HEK293T (cell line): ENCODE results near the gene C1QTNF3.
"Not testable (repeated sequence)": the region's sequence is repeated elsewhere in the genome, so short reads cannot be mapped to it uniquely, and the experiment has no call there.

ENCODE experiments used
- CTCF ChIA-PET: fragments of 350-600 bp; formaldehyde crosslinking; extraction: SDS; loops from one replicate; lab custom pipeline; 2021; ENCODE audit warnings: antibody characterized with exemption, inconsistent platforms; lab: Yijun Ruan, JAX
- POLR2A ChIA-PET: fragments of 350-600 bp; formaldehyde crosslinking; extraction: SDS; loops from one replicate; lab custom pipeline; 2020; ENCODE audit warnings: antibody characterized with exemption, inconsistent platforms; lab: Yijun Ruan, JAX
- DNase-seq: peaks from one replicate; pipeline ENCODE4 v3.0.0; 2012; ENCODE audit warnings: mixed read lengths; ENCODE audit errors: extremely low spot score
- ARNT ChIP-seq: fragments of 450-650 bp; IDR thresholded peaks from 2 replicates; pipeline ENCODE4 v1.6.1; 2017; ENCODE audit warnings: mild to moderate bottlenecking
- BHLHE40 ChIP-seq: fragments of 450-650 bp; IDR thresholded peaks from 2 replicates; pipeline ENCODE4 v1.6.1; 2016; ENCODE audit warnings: mild to moderate bottlenecking, moderate library complexity, borderline replicate concordance
- CTBP1 ChIP-seq: fragments of 450-650 bp; IDR thresholded peaks from 2 replicates; pipeline ENCODE4 v1.6.1; 2016; ENCODE audit warnings: borderline replicate concordance
- ELF4 ChIP-seq: fragments of 450-650 bp; IDR thresholded peaks from 2 replicates; pipeline ENCODE4 v1.6.1; 2017; ENCODE audit warnings: antibody characterized with exemption
- FOXA1 ChIP-seq: fragments of 450-650 bp; IDR thresholded peaks from 2 replicates; pipeline ENCODE4 v1.6.1; 2016; ENCODE audit warnings: mild to moderate bottlenecking
- FOXK2 ChIP-seq: fragments of 450-650 bp; IDR thresholded peaks from 2 replicates; pipeline ENCODE4 v1.6.1; 2016; ENCODE audit warnings: mild to moderate bottlenecking
- FOXM1 ChIP-seq: fragments of 450-650 bp; IDR thresholded peaks from 2 replicates; pipeline ENCODE4 v1.6.1; 2017; ENCODE audit warnings: mild to moderate bottlenecking, borderline replicate concordance
- HDGF ChIP-seq: fragments of 450-650 bp; IDR thresholded peaks from 2 replicates; pipeline ENCODE4 v1.6.1; 2017; ENCODE audit warnings: antibody characterized with exemption, borderline replicate concordance
- L3MBTL2 ChIP-seq: fragments of 450-650 bp; conservative IDR thresholded peaks from 2 replicates; pipeline ENCODE4 v1.6.1; 2016; ENCODE audit warnings: mild to moderate bottlenecking
- LEF1 ChIP-seq: fragments of 450-650 bp; IDR thresholded peaks from 2 replicates; pipeline ENCODE4 v1.6.1; 2017; ENCODE audit warnings: mild to moderate bottlenecking, borderline replicate concordance
- NFRKB ChIP-seq: fragments of 450-650 bp; IDR thresholded peaks from 2 replicates; pipeline ENCODE4 v1.6.1; 2016; ENCODE audit warnings: mild to moderate bottlenecking, moderate library complexity
- PKNOX1 ChIP-seq: fragments of 450-650 bp; IDR thresholded peaks from 2 replicates; pipeline ENCODE4 v1.6.1; 2016
- SP1 ChIP-seq: fragments of 450-650 bp; IDR thresholded peaks from 2 replicates; pipeline ENCODE4 v1.6.1; 2017
- SUZ12 ChIP-seq: fragments of 450-650 bp; IDR thresholded peaks from 2 replicates; pipeline ENCODE4 v1.6.1; 2016; ENCODE audit warnings: mild to moderate bottlenecking
- TARDBP ChIP-seq: fragments of 450-650 bp; IDR thresholded peaks from 2 replicates; pipeline ENCODE4 v1.6.1; 2016
- ZNF384 ChIP-seq: fragments of 450-650 bp; IDR thresholded peaks from 2 replicates; pipeline ENCODE4 v1.6.1; 2016

C1QTNF3 gene

GRCh38 chr5:34037726-34038125 is 5.3 kb downstream of the C1QTNF3 start:
- TF ChIP-seq ZNF384 (no peak), FOXA1 (no peak), LEF1 (no peak), ELF4 (no peak), SUZ12 (no peak), FOXM1 (no peak), PKNOX1 (no peak), TARDBP (no peak), BHLHE40 (no peak), L3MBTL2 (no peak), HDGF (no peak), CTBP1 (no peak), FOXK2 (no peak), SP1 (no peak), NFRKB (no peak), ARNT (no peak)

GRCh38 chr5:34035756-34036155 is 7.3 kb downstream of the C1QTNF3 start:
- TF ChIP-seq ZNF384: no peak
- TF ChIP-seq BHLHE40: no peak
- ChIA-PET POLR2A (no interaction called here), CTCF (no interaction called here)
- no peak for DNase-seq

More at GRCh38 chr5:34037726-34038125, 5.3 kb downstream of the C1QTNF3 start:
- CTCF ChIA-PET: no interaction called here
- DNase-seq: no peak
- POLR2A ChIA-PET: no interaction called here

- POLR2A ChIA-PET: no interaction called here
Measured at GRCh38 chr5:34034534-34035327, 8.3 kb downstream of the C1QTNF3 start.

GRCh38 chr5:34031966-34032365 is 11.0 kb downstream of the C1QTNF3 start:
- POLR2A ChIA-PET: no interaction called here
- DNase-seq: no peak
- TF ChIP-seq HDGF (no peak), ZNF384 (no peak), CTBP1 (no peak), PKNOX1 (no peak), BHLHE40 (no peak), ELF4 (no peak), SUZ12 (no peak), FOXM1 (no peak), TARDBP (no peak)
- CTCF ChIA-PET: no interaction called here

More at GRCh38 chr5:34034534-34035327, 8.3 kb downstream of the C1QTNF3 start:
- no peak for DNase-seq
- TF ChIP-seq ELF4 (no peak), NFRKB (no peak), L3MBTL2 (no peak), FOXM1 (no peak), ARNT (no peak), SUZ12 (no peak), FOXK2 (no peak), HDGF (no peak), CTBP1 (no peak), FOXA1 (no peak), ZNF384 (no peak), LEF1 (no peak), BHLHE40 (no peak), TARDBP (no peak), SP1 (no peak), PKNOX1 (no peak)
- CTCF ChIA-PET: no interaction called here

GRCh38 chr5:34031117-34031516 is 11.9 kb downstream of the C1QTNF3 start:
- no peak for DNase-seq
- POLR2A ChIA-PET: no interaction called here
- no peak for TF ChIP-seq TARDBP
- TF ChIP-seq CTBP1: no peak
- TF ChIP-seq ZNF384: no peak
- no peak for TF ChIP-seq HDGF
- TF ChIP-seq FOXM1: no peak
- no peak for TF ChIP-seq ELF4
- CTCF ChIA-PET: no interaction called here

- CTCF ChIA-PET, POLR2A ChIA-PET: not testable (repeated sequence)
Measured at GRCh38 chr5:34030585-34030984, 12.4 kb downstream of the C1QTNF3 start.

GRCh38 chr5:34030048-34030447 is 13.0 kb downstream of the C1QTNF3 start:
- no peak for DNase-seq
- TF ChIP-seq FOXM1 (no peak), L3MBTL2 (no peak)
- CTCF ChIA-PET: no interaction called here
- POLR2A ChIA-PET: no interaction called here

More at GRCh38 chr5:34030585-34030984, 12.4 kb downstream of the C1QTNF3 start:
- DNase-seq: not testable (repeated sequence)
